Measurements from ENCODE around the gene DGCR8.

Gene DGCR8

DNA sequence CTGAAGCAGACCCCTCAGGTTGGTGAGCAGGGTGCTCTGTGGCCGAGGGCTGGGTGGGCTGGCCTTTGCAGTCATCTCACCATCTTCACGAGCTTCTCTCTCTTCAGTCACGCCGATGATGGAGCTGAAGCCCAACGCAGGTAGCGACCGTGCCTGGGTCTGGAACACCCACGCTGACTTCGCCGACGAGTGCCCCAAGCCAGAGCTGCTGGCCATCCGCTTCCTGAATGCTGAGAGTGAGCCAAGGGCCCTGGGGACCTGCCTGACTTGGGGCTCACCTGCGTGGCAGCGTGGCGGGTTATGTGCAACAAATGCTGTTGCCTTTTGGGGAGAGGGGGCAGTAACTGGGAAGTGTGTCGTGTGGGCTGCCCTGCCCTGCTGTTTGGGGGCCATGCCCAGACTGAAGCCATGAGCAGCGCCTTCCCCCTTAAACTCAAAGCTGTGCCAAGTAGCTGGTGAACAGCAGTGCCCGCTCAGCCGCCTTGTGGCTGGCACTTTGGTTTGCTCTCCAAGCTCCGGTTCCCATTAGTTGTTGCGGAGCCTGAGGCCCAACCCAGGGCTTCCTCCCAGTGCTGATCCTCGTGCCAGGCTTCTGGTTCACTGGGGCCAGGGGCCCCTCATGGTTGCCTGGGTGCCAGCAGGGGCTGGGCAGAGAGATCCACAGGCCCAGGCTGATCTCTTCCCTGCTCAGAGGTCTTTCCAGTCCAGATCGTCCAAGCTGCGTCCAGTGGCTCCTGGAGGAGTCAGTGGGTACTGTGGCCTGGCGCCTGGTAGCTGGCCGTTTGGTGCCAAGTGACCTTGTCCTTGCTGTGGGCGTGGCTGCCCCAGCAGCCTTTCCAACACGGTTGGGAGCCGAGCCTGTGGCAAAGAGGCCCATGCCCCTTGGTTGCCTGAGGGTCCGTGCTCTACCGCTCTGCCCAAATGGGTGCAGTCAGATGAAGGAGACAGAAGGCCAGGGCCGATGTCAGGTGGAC, 45.4 kb downstream of the DGCR8 start:
- DNase-seq (ENCODE audit: low spot score): no peak

DNA sequence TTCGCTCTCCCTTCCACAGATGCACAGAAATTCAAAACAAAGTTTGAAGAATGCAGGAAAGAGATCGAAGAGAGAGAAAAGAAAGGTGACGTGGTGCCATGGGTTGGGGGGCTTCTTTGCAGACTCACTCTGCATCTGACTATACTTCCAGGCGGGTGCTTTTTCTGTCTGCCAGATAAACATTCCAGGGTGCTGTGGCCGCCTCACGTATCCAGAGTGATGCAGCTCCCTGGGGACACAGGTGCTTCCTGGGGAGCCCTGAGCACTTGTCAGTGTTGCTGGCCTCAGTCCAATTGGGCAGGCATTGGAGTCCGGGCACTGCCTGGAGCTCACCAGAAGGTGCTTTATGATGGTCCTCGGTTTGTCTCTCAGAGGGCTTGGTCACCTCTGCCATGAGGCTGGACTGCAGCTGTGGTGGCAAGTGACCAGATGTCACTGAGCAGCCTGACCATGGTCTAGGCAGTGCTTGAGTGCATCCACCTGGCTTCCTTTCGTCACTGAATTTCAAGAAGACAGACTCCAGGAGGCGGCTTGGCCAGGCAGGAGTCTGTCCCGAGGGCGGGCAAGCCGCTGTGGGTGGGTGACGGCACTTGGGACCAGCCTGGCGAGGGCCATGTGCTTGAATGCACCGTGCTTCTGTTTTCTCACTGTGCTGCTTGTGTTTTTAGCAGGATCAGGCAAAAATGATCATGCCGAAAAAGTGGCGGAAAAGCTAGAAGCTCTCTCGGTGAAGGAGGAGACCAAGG, 46.4 kb downstream of the DGCR8 start:
- no peak for DNase-seq (ENCODE audit: low spot score)

DNA sequence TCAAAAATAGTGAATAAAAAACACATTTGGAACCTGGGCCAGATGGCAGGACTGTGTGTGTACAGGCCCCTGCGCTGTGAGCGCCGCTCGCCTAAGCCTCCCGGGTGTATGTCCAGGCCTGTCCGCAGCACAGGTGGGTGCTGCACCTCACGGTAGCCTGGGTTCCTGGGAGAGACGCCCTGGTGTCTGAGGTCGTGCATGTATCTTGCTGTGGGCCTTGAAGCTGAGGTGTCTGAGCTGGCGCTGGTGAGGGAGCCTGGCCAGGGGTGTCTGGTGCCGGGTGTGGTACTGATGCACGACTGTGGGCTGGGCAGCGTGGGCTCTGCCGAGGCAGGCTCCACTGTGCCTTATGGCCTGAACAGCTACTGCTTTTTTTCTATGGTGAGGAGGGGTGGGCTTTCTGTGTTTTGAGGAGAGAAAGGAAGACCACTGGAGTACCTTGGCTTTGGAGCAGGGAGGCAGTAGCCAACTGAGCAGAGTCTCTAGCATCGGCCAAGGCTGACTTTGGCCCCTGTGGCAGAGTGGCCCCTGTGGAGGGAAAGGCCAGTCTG, 47.4 kb downstream of the DGCR8 start:
- DNase-seq (ENCODE audit: low spot score): no peak

DNA sequence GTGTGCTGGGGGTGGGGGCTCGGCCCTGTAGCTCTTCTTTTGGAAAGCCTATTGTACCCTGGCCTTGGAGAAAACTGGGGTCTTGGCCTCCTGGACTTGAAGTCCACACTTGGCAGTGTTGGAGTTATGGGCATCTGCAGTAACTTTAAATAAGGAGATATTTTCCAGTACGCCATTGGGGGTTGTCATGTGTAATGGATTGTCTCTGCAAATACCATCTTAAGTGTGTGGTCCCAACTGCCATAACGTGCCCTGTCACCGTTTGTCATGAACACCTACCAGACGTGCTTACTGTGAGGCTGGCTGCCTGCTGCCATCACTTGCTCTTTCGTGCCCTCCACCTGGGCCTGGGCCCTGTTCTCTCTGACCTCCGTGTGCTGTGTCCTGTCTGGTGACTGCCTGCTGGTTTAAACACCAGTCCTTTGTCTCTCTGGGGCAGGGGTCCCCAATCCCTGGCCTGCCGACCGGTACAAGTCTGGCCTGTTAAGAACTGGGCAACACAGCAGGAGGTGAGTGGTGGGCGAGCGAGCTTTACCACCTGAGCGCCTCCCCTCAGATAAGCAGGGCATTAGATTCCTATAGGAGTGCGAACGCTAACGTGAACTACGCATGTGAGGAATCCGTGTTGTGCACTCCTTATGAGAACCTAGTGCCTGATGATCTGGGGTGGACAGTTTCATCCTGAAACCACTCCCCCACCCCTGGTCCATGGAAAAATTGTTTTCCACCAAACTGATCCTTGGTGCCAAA, 48.0 kb downstream of the DGCR8 start:
- no peak for DNase-seq (ENCODE audit: low spot score)

DNA sequence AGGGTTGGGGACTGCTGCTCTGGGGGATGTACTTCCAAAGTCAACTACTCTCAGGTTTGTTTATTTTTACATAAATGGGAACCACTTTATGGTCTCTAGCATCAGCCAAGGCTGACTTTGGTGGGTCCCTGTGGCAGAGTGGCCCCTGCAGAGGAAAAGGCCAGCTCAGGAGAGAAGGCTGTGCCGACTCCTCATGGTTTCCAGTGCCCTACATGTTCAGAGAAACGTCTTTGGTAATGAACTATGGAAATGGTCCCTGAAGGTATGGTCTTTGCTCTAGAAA, 48.5 kb downstream of the DGCR8 start:
- no peak for DNase-seq (ENCODE audit: low spot score)

DNA sequence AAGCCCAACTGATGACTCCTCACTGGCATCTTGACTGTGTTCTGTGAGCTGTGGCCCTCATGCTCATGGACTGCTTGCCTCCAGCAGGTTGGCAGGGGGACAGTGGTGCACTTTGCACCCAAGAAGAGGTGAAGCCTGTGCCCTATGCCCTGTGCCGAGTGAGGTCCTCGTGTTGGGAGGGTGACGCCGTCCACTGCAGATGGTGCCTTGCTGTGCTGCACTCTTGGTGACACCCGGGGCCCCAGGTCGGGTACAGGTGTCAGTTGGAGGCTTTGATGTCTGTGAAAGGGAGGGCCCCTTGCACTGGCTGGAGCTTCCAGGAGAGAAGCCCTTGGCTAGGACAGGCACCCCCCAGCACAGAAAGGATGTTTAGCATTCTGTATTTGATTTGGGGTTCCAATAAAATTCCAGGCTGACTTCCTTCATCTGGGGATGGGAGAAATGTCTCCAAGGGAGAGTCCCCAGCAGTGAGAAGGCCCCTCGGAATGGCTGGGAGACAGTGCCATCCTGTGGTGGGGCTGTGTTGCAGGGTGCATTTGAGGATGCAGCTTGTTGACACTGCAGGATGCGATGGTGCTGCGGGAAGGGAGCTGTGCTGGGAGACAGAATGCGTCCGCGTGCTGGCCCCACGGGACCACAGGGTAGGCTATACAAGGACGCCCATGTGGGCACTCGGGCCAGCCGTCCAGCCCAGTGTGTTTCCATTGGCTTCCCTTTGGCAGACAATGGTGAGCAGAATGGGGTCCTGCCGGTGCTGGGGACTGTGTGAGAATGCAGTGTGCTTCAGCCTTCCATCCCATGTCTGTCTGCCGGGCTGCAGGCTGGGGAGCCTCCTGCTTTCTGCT, 49.1 kb downstream of the DGCR8 start:
- peak; percentile 61 for DNase-seq (ENCODE audit: low spot score)

DNA sequence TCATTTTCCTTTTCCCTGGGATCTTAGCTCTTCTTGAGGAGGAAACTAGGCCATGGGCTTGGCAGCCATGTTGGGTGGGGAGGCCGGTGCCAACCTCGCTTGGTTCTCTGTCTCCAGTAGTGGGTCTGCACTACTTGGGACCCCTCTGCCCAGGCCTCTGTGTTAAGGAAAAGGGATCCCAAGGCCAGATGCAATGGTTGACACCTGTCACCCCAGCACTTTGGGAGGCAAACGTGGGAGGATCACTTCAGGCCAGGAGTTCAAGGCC, 49.6 kb downstream of the DGCR8 start:
- no peak for DNase-seq (ENCODE audit: low spot score)

DNA sequence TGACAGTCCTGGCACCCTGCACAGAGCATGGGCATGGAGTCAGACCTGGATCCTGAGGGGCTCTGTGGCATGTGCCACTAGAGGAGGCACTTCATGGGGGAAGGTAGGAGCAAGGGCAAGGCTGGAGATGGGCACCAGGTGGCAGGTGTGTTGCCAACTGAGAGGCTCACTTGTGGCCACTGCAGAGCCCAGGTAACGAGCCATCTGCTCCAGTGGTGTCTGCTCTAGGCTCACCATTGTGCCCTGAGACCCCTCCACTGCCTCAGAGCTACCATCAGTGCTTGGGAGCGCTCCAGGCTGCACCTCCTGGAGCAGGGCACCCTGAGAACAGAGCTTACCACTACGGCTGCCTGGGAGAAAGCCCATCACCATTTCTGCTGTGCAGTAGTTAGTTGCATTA, 50.3 kb downstream of the DGCR8 start:
- DNase-seq (ENCODE audit: low spot score): no peak

DNA sequence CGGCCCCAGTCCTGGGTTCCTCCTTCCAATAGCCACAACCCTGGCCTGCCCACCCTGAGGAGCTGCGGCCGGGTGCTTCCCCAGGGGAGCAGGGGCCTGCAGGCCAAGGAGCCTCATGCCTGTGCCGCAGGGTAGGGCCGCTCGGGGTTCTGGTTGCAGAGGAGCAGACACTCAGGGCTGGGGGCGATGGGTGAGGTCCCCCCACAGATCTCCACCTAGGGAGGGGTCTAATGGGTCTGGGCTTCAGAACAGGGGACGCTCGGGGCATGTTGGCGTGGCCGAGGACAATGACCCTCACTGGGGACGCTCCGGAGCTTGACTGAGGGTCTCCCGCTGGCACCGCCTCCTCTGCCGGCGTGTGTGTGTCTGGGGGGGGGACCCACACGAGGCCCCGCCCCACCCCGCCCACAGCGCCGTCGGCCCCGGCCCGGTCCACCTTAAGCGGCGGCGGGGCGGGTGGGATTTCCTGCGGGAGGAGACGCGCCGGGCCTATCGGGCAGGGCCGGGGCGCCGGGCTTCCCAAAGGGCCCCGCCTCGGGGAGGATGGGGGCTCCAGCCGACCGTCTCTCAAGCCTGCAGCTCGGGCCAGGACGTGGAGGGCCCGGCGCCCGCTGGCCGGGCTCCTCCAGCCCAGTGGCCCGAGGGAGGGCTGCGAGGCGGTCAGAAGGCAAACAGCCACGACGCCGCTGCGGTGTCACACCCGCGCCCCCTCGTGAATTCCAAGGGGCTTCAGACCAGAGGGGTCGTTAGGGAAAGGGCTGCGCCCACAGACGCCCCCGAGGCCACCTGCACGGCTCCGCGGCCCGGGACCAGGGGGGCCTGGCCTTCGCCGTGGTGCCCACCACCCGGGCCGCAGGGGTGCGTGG, 50.9 kb downstream of the DGCR8 start:
- peak; percentile 87 for DNase-seq (ENCODE audit: low spot score)

DNA sequence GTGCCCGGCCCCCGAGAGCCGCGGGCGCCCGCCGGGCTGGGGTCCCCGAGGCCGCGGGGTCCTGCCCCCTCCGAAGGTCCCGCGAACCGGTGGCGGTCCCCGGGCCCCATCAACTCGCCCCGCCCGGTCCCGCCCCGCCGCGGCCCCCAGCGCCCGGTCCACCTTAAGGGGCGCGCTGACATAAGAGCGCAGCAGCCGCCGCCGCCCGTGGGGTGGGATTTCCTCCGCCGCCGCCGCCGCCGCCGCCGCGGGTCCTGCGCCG, 51.5 kb downstream of the DGCR8 start, which contains the start of gene ZDHHC8:
TSS of gene ZDHHC8 (plus strand) at position 208 of the 262 bp plus-strand sequence. CDS start 144 bp downstream, outside the sequence.
- DNase-seq (ENCODE audit: low spot score): peak; percentile 62

DNA sequence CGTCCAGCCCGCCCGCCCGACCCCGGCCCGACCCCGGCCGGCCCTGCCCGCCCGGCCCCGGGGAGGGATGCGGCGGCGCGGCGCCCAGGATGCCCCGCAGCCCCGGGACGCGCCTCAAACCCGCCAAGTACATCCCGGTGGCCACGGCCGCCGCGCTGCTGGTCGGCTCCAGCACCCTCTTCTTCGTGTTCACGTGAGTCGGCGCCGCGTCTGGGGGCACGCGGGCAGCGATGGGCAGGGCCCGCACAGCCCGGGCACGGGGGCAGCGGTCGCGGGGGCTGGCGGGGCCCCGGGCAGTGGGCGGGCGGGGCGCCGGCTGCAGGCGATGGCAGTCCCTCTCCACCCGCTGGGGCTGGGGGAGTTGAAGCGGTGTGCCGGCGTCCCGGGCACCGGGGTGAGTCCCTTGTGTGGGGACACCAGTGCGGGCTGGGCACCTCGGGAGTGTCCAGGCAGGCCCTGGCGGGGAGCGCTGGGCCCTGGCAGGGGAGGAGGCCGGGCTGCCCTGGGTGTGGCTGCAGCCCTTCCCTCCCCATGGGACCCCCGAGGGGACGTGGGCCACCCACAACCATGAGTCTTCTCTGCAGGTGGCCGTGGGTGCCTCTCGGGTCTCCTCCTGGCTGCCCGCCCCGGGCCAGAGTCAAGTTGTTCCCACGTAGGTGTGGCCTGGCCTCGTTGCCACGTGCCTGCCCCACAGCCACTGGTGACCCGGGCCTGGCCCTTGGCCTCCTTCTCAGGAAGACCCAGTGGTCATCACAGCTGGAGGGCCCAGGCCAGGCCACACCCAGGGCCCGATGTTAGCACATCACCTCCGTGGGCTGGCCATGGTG, 52.0 kb downstream of the DGCR8 start:
- DNase-seq (ENCODE audit: low spot score): no peak

DNA sequence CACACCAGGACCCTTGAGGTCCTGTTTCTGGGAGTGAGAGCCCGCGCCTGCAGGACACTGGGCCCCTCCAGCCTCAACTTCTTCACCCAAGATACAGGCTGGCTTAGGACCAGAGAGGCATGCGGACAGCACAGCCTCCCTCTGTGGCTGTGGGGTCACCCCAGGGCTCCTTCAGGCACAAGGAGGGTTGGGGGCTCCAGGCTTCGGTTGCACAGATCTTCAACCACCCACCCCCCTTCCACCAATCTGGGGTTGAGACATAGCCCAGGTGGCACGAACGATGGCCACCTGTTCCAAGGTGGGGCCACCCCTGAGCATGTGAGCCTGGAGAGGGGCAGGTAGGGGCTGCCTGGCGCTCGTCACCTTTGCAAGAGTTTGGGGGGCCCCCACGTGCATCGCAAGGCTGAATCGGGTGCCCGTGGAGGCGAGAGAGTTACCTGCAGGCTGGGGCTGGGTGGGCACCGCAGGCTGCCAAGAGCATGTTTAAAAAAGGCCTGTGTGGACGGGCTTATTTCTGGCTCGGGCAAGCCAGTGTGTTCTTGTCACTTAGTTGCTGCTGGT, 52.7 kb downstream of the DGCR8 start:
- no peak for DNase-seq (ENCODE audit: low spot score)

DNA sequence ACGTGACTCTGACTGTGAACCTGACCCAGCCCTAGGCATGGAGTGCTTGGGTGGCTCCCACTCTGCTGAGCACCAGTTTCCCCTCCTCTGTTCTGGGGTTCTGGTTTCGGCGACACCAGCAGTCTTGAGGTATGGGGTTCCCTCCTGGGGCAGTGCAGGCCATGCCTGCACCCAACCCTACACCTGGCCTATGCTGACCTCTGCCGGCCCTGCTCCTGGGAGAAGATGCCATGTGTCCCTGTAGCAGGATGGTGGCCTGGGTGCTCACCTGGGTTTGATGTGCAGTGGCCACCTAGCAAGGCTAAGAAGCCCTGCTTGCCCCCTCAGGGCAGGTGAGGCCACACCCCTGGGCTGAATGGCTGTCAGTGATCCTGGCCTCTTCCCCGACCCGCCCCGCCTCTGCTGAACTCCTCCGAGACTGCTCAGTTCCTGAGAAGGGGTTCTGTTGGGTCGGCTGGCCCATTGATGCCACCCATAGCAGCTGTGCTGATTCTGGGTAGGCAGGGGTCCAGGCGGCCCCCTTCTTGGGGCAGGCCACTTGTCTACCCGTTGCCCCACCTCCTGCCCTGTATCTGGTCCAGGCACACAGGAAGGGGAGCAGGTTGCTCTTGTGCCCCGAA, 54.0 kb downstream of the DGCR8 start:
- DNase-seq (ENCODE audit: low spot score): no peak

DNA sequence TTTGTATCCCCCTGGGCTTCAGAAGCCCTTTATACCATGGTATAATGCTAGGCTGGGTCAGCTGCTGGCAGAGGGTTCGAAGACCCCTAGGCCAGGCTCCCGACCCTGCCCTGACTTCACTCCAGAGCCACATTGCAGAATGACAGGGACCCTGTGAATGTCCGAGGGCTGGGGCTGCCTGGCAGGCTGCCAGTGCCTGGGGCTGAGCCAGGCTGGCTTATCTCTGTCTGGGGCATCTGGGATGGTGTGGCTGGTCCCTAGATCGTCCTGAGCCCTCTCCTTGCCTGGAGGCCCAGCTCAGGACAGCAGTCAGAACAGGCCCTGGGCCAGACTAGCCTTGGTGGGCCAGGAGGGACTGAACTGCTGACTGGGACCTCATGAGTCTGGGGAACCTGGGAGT, 55.2 kb downstream of the DGCR8 start:
- no peak for DNase-seq (ENCODE audit: low spot score)

DNA sequence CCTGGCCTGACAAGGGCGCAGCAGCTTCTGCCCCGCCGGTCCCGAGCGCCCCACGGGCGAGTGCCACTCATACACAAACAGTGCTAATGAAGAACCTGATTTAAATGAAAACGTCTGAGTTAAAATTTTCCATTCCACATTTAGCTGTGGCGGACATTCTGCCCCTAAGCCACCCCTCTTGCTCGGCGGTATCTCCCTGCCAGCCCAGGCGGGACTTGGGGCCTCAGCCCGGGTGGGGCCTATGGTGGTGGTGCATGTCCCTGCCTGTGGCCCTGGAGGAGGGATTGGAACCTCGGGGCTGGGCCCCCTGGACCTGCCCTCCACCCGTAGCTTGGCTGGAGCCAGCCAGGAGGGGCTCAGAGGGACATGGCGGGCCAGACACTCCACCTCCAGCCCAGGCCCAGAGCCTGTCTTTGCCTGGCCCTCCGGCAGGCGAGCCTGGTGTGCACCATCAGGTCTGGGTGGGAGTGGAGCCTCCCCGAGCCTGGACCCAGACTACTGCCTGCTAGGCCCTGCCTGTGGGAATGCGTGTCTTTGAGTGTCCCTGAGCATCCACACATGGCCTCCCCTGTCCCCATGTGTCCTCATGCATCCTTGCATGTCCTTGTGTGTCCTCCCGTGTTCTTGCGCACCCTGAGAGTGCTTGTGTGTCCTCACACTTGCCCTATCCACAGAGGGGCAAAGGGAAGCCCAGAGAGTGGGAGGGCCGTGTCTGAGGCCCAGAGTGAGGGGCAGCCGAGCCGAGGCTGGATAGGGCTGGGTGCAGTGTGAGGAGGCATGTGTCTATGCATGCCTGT, 56.0 kb downstream of the DGCR8 start:
- no peak for DNase-seq (ENCODE audit: low spot score)

DNA sequence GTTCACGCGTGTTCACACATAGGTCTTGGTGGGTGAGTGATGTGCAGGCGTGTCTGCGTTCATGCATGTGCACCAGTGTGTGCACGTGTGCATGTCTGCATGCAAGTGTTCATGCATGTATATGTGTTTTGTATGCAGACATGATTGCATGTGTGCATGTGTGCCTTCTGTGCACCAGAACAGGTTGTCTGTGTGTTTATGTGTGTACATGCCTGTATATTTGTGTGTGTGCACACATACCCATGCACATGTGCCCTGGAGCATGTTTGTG, 56.5 kb downstream of the DGCR8 start:
- no peak for DNase-seq (ENCODE audit: low spot score)

DNA sequence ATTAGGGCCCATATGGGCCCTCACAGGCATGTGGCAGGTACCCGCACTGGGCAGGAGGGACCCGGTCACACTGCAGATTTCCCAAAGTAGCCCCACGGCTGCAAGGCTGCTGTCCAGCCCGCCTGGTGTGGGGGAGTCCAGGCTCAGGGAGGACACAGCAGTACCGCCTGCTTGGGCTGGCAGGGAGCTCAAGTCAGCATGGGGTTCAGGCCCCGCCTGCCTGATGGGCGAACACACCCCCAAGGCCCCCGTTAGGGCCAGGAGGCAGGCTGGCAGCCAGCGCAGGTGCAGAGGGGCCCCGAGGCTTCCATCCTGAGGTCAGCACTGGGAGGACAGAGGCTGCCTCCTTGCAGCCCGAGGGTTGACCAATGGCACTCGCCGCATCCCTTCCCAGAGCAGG, 57.1 kb downstream of the DGCR8 start:
- no peak for DNase-seq (ENCODE audit: low spot score)

DNA sequence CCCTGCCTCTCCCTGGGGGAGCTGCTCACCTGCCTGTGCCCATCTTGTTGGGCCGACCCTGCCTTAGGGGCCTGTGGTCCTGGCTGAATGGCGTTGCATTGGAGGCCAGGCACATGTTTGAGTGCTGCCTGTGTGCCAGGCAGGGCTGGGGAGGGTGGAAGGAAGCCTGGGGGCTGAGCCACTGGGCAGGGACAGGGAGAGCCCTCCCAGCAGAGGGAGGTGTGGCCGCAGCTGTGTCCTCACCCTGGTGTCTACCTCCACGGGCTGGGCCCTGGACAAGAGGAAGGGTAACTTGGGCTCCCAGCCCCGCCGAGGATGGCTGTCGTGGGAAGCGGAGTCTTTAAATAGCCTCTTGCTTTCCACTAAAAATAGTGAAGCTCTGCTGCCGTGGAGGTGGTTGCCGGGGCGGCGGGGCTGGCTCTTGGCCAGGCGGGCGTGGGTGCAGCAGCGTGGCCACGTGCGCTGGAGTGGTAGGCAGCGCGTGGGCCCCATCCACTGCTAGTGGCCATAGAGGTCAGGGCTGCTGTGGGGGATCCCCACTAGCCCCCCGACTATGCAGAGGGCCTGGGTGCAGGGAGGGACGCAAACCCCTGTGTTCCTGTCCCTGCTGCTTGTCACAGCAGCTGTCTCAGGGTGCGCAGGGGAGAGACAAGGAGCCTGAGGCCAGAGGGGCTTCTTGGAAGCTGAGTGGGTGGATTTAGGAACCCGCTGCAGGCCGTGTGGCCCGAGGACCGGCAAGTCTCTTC, 57.8 kb downstream of the DGCR8 start:
- peak; percentile 38 for DNase-seq (ENCODE audit: low spot score)
